Memory B cell (primary cell): ENCODE results near the gene TMPRSS6.

Experiments
- ATAC-seq: fragments of 150-1000 bp; cut with Tn5 transposase; 2 replicates; pipeline ENCODE4 v1.10.0; 2021; ENCODE audit warnings: low read depth, mild to moderate bottlenecking, moderate library complexity
- DNase-seq, 2 donors: peaks; one replicate each; pipeline ENCODE4 v3.0.0; 2022; ENCODE audit warnings: low spot score in 2 of 2
- H3K27ac Mint-ChIP-seq: one replicate; pipeline ENCODE4 v1.8.0; 2022; ENCODE audit warnings: mild to moderate bottlenecking, moderate library complexity, mixed read lengths
- H3K27me3 Mint-ChIP-seq: one replicate; pipeline ENCODE4 v1.8.0; 2022; ENCODE audit warnings: mixed read lengths
- H3K36me3 Mint-ChIP-seq: one replicate; pipeline ENCODE4 v1.8.0; 2022; ENCODE audit warnings: mild to moderate bottlenecking, mixed read lengths
- H3K4me1 Mint-ChIP-seq: one replicate; pipeline ENCODE4 v1.8.0; 2022; ENCODE audit warnings: mixed read lengths
- H3K4me3 Mint-ChIP-seq: one replicate; pipeline ENCODE4 v1.8.0; 2022; ENCODE audit warnings: mild to moderate bottlenecking, moderate library complexity, mixed read lengths
- H3K9me3 Mint-ChIP-seq: one replicate; pipeline ENCODE4 v1.8.0; 2022; ENCODE audit warnings: mixed read lengths

Gene TMPRSS6

GRCh38 chr22:37146507-37147180, 37.1 kb upstream of the TMPRSS6 start:
- Mint-ChIP-seq H3K27me3 (peaks cover 4% of the 10 kb centered on the region), H3K36me3 (peaks cover 6% of the 10 kb centered on the region), H3K9me3 (peaks cover 4% of the 10 kb centered on the region), H3K4me1 (peaks cover 15% of the 10 kb centered on the region), H3K27ac (no peak overlapping the region), H3K4me3 (no peak overlapping the region)
- ATAC-seq (no peak), DNase-seq (no peak)

GRCh38 chr22:37146051-37146385, 36.5 kb upstream of the TMPRSS6 start:
- ATAC-seq (no peak), DNase-seq (no peak)
- no peak overlapping the region for H3K27ac Mint-ChIP-seq
- peaks cover 4% of the 10 kb centered on the region for H3K27me3 Mint-ChIP-seq
- H3K4me1 Mint-ChIP-seq, result peaks cover 15% of the 10 kb centered on the region
- no peak overlapping the region for H3K4me3 Mint-ChIP-seq
- H3K9me3 Mint-ChIP-seq, result peaks cover 4% of the 10 kb centered on the region
- H3K36me3 Mint-ChIP-seq, result peaks cover 6% of the 10 kb centered on the region

GRCh38 chr22:37145180-37146050, 35.9 kb upstream of the TMPRSS6 start:
- H3K4me1 Mint-ChIP-seq, result peaks cover 15% of the 10 kb centered on the region
- peaks cover 4% of the 10 kb centered on the region for H3K27me3 Mint-ChIP-seq
- H3K4me3 Mint-ChIP-seq, result no peak overlapping the region
- DNase-seq (no peak), ATAC-seq (no peak)
- no peaks in the 10 kb centered on the region for H3K9me3 Mint-ChIP-seq
- no peak overlapping the region for H3K27ac Mint-ChIP-seq
- peaks cover 1% of the 10 kb centered on the region for H3K36me3 Mint-ChIP-seq

GRCh38 chr22:37144180-37144554, 34.7 kb upstream of the TMPRSS6 start:
- Mint-ChIP-seq H3K27ac (no peak overlapping the region), H3K9me3 (no peaks in the 10 kb centered on the region), H3K4me1 (peaks cover 6% of the 10 kb centered on the region)

GRCh38 chr22:37141971-37142370, 32.5 kb upstream of the TMPRSS6 start:
- Mint-ChIP-seq H3K4me3 (no peak overlapping the region), H3K4me1 (peaks cover 5% of the 10 kb centered on the region), H3K9me3 (no peaks in the 10 kb centered on the region), H3K27ac (no peak overlapping the region), H3K36me3 (peaks cover 1% of the 10 kb centered on the region), H3K27me3 (peaks cover 4% of the 10 kb centered on the region)
- DNase-seq (no peak), ATAC-seq (no peak)

More at GRCh38 chr22:37144180-37144554, 34.7 kb upstream of the TMPRSS6 start:
- Mint-ChIP-seq H3K27me3 (peaks cover 4% of the 10 kb centered on the region), H3K36me3 (peaks cover 1% of the 10 kb centered on the region), H3K4me3 (no peak overlapping the region)
- DNase-seq (no peak), ATAC-seq (no peak)

- peaks cover 4% of the 10 kb centered on the region for H3K27me3 Mint-ChIP-seq
Observed at GRCh38 chr22:37141476-37141875, 32.0 kb upstream of the TMPRSS6 start.

GRCh38 chr22:37140686-37141323, 31.3 kb upstream of the TMPRSS6 start:
- Mint-ChIP-seq H3K4me3 (no peak overlapping the region), H3K36me3 (peaks cover 1% of the 10 kb centered on the region), H3K27me3 (peaks cover under 1% of the 10 kb centered on the region), H3K27ac (no peak overlapping the region), H3K4me1 (peaks cover 5% of the 10 kb centered on the region), H3K9me3 (no peaks in the 10 kb centered on the region)
- ATAC-seq (no peak), DNase-seq (no peak)

More at GRCh38 chr22:37141476-37141875, 32.0 kb upstream of the TMPRSS6 start:
- peaks cover 1% of the 10 kb centered on the region for H3K36me3 Mint-ChIP-seq
- no peak overlapping the region for H3K4me3 Mint-ChIP-seq
- no peaks in the 10 kb centered on the region for H3K9me3 Mint-ChIP-seq
- H3K27ac Mint-ChIP-seq, result no peak overlapping the region
- DNase-seq (no peak), ATAC-seq (no peak)
- peaks cover 5% of the 10 kb centered on the region for H3K4me1 Mint-ChIP-seq

GRCh38 chr22:37139762-37140161, 30.2 kb upstream of the TMPRSS6 start:
- no peaks in the 10 kb centered on the region for H3K27me3 Mint-ChIP-seq
- H3K27ac Mint-ChIP-seq, result no peak overlapping the region
- peaks cover 5% of the 10 kb centered on the region for H3K4me1 Mint-ChIP-seq
- H3K9me3 Mint-ChIP-seq, result no peaks in the 10 kb centered on the region
- H3K4me3 Mint-ChIP-seq, result no peak overlapping the region
- ATAC-seq (peak; percentile 55), DNase-seq (no peak)
- peaks cover 1% of the 10 kb centered on the region for H3K36me3 Mint-ChIP-seq

- Mint-ChIP-seq H3K36me3 (no peaks in the 10 kb centered on the region), H3K27ac (peak overlapping the region; percentile 29), H3K4me3 (no peak overlapping the region), H3K9me3 (no peaks in the 10 kb centered on the region), H3K4me1 (peaks cover 5% of the 10 kb centered on the region), H3K27me3 (no peaks in the 10 kb centered on the region)
- ATAC-seq (no peak), DNase-seq (no peak)
Observed at GRCh38 chr22:37138849-37139561, 29.5 kb upstream of the TMPRSS6 start.

- no peak for ATAC-seq
- peaks cover 5% of the 10 kb centered on the region for H3K4me1 Mint-ChIP-seq
Observed at GRCh38 chr22:37137903-37138665, 28.6 kb upstream of the TMPRSS6 start.

GRCh38 chr22:37137131-37137530, 27.6 kb upstream of the TMPRSS6 start:
- no peak for DNase-seq
- no peak overlapping the region for H3K27ac Mint-ChIP-seq
- H3K9me3 Mint-ChIP-seq, result no peaks in the 10 kb centered on the region
- H3K27me3 Mint-ChIP-seq, result no peaks in the 10 kb centered on the region
- peaks cover 5% of the 10 kb centered on the region for H3K4me1 Mint-ChIP-seq
- H3K36me3 Mint-ChIP-seq, result no peaks in the 10 kb centered on the region
- no peak for ATAC-seq
- H3K4me3 Mint-ChIP-seq, result no peak overlapping the region

More at GRCh38 chr22:37137903-37138665, 28.6 kb upstream of the TMPRSS6 start:
- no peak for DNase-seq
- no peaks in the 10 kb centered on the region for H3K27me3 Mint-ChIP-seq
- no peak overlapping the region for H3K27ac Mint-ChIP-seq
- no peaks in the 10 kb centered on the region for H3K36me3 Mint-ChIP-seq
- no peak overlapping the region for H3K4me3 Mint-ChIP-seq
- H3K9me3 Mint-ChIP-seq, result no peaks in the 10 kb centered on the region

GRCh38 chr22:37135023-37135422, 25.5 kb upstream of the TMPRSS6 start:
- Mint-ChIP-seq H3K4me3 (no peak overlapping the region), H3K4me1 (peaks cover 5% of the 10 kb centered on the region), H3K36me3 (no peaks in the 10 kb centered on the region), H3K27me3 (no peaks in the 10 kb centered on the region), H3K9me3 (no peaks in the 10 kb centered on the region), H3K27ac (no peak overlapping the region)
- DNase-seq (no peak), ATAC-seq (no peak)

- no peak for ATAC-seq
- no peak overlapping the region for H3K4me3 Mint-ChIP-seq
- H3K27me3 Mint-ChIP-seq, result no peaks in the 10 kb centered on the region
- H3K36me3 Mint-ChIP-seq, result no peaks in the 10 kb centered on the region
- H3K27ac Mint-ChIP-seq, result no peak overlapping the region
- no peaks in the 10 kb centered on the region for H3K9me3 Mint-ChIP-seq
- DNase-seq, result no peak
- H3K4me1 Mint-ChIP-seq, result peaks cover 1% of the 10 kb centered on the region
Observed at GRCh38 chr22:37133304-37134018, 23.9 kb upstream of the TMPRSS6 start.
